T47D (cell line): ENCODE results near the gene PRR35.

Experiments used
- DNase-seq, 2 experiments: peaks; one replicate each; pipeline versions ENCODE4 v3.0.0 to v3.0.0-alpha.2; 2011 to 2012; ENCODE audit warnings: low read depth in 1 of 2, low spot score in 1 of 2
- JUND ChIP-seq: IDR thresholded peaks from 2 replicates; pipeline ENCODE4 v1.6.1; 2012; ENCODE audit warnings: low read depth
- in situ Hi-C: cut with HindIII; loops from 2 replicates; pipeline ENCODE4 v1.10.0; 2016; ENCODE audit warnings: low sequenced_read_pairs, low pct_unique_long_range_greater_than_20kb

PRR35 gene

DNA sequence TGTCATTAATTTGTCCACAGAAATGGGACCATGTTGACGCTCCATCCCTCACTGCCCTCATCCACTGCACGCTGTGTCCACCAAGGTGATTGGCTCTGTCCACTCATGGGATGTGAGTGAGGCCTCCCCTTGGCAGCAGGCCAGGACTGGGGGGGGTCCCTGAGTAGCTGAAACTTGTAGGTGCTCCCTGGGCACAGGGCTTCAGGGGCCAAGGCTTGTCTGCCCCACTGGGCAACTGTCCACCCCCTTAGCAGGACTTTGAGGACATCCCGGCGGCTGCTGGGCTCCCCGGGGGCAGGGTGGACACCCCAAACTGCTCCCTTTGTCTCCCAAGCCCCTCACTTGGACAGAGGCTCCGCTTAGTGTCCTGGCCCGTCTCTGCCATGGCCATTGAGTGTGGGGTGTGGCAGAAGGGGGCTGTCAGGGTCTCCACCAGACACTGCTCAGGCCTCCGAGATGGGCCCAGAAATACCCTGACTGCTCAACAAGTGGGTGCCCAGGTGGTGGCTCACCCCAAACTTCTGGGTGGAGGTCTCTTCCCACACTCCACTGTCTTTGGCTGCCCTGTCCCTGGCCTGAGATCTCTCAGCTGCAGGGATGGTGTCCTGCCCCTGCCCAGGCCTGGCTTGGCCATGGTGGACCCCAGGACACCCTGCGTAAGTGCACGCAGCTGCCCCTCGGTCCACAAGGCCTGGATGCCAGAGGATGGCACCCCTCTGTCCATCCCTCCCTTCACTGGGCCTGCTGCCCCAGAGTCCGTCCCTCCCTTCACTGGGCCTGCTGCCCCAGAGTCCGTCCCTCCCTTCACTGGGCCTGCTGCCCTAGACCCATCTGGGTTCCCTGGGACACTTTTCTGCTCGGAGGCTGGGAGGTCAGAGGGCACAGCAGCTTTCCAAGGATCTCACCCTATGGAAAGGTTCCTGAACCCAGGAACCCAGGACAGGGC, 26.7 kb downstream of the PRR35 start:
- in situ Hi-C loops, result no loop called here
- TF ChIP-seq JUND, result no peak
- DNase-seq, result no peak

DNA sequence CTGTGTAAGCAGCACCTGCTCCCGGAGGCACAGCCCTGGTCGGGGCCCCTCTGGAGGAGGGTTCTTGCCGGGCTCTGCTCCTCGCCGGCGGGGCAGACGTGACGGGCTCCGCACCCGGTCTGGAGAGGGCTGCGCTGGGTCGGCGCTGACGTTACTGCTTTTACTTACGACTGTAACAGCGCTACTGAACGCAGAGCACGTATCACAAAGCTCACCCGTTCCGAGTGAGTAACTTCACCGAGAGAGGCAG, 28.4 kb downstream of the PRR35 start:
- in situ Hi-C loops, result no loop called here
- DNase-seq, result no peak
- TF ChIP-seq JUND, result no peak

DNA sequence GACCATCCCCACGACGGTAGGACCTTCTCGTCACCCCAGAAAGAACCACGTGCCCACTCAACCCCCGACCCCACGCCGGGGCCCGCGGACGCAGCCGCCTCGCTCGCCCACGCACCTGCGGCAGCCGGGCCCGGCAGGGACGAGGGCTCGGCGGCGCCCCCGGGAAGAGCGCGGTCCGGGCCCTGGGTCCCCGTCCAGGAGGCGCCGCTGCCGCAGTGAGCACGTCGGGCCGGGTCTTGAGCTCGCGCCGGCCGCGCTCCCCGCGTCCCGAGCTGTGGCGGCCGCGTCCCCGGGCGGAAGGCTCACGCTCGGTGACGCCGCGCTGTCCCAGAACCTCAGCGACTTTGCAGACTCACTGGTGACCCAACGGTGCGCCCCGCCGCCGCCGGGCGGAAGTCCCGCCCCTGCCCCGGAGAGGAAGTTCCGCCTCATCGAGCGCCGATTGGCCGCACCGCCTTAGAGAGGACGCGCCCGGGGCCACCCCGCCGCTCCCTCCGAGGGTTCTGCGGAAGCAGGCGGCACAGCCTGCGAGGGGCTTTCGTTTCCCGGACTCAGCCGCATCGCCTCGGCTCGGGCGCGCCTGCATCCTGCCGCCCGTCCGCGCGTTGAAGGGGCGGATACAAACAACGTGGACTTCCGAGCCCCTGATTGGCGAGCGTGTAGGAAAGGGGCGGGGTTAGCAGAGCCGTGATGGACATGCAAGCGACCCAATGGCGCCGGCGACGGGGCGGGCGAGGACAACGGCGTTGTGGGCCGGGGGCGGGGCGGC, 28.9 kb downstream of the PRR35 start:
- TF ChIP-seq JUND, result no peak
- in situ Hi-C loops, result no loop called here
- DNase-seq, result peak; percentile 83 to 96

DNA sequence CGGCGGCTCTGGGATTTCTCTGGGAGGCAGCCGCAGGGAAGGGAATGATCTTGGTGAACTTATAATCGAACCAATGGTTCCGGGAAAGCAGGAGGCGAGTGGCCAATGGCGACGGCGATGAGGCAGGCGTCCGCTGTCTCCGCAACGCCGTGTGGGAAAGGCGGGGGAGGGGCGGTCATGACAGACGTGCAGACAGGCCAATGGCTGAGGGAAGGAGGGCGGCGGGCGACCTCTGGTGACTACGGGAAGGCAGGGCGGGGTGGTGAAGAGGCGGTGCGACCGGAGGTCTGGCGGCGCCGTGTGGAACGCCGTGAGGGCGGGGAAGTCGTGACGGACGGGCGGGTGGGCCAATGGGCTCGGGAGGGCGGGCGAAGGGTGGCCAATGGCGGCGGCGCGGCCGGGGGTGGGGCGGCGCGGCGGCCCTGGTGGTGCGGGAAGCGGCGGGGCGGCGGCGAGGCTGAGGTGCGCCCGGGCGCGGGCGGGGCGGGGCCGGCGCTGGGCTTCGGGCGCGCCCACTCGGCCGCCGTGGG, 29.5 kb downstream of the PRR35 start, which contains the start of gene RAB40C:
TSS of gene RAB40C (plus strand) at position 409 of the 530 bp plus-strand sequence. CDS start 226 bp downstream, outside the sequence.
- no peak for TF ChIP-seq JUND
- in situ Hi-C loops, result no loop called here
- peak; percentile 93 to 98 for DNase-seq

GRCh38 chr16:590188-590814, 30.1 kb downstream of the PRR35 start:
- in situ Hi-C loops, result no loop called here
- no peak for TF ChIP-seq JUND

DNA sequence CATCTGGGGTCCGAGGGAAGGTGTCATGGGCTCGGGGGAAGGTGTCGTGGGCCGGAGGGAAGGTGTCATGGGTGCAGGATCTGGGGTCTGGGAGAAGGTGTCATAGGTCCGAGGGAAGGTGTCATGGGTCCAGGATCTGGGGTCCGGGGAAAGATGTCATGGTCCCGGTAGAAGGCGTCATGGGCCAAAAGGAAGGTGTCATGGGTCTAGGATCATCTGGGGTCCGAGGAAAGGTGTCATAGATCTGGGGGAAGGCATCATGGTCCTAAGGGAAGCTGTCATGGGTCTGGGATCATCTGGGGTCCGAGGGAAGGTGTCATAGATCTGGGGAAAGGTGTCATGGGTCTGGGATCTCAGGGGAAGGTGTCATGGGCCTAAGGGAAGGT, 30.6 kb downstream of the PRR35 start:
- in situ Hi-C loops, result no loop called here
- no peak for DNase-seq
- no peak for TF ChIP-seq JUND

More at GRCh38 chr16:590188-590814, 30.1 kb downstream of the PRR35 start:
- no peak for DNase-seq

- DNase-seq, result no peak
- in situ Hi-C loops, result no loop called here
- TF ChIP-seq JUND, result no peak
Measured at GRCh38 chr16:591231-591630, 31.0 kb downstream of the PRR35 start.

GRCh38 chr16:591892-592517, 31.8 kb downstream of the PRR35 start:
- peak in 1 of 2 experiments; percentile 75 for DNase-seq
- no peak for TF ChIP-seq JUND
- in situ Hi-C loops, result no loop called here

- no peak for TF ChIP-seq JUND
- in situ Hi-C loops, result no loop called here
- DNase-seq, result no peak
Measured at GRCh38 chr16:592518-593306, 32.5 kb downstream of the PRR35 start.

- no peak; the same call in 1 of the 2 replicates for TF ChIP-seq JUND
- in situ Hi-C loops, result no loop called here
- DNase-seq, result peak; percentile 71 to 94
Measured at GRCh38 chr16:593406-593805, 33.2 kb downstream of the PRR35 start.

DNA sequence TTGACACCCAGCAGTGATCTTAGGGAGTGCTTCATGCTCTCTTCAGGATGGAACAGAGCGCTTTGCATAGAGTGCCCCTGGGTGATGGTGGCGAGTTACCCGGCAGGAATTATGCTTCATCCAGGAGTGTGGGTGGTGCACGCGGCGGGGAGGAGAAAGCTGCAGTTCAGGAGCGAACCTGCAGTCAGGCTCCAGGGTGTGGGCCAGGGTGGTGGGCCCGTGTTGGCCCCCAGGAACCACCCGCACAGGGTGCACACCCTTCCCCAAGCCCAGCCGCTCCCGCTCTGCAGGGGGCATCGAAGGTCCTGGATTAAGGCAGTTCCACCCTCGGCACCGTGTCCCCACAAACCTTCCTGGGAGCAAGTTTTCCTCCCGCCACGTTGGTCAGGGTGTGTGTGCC, 33.6 kb downstream of the PRR35 start:
- TF ChIP-seq JUND, result no peak
- in situ Hi-C loops, result no loop called here
- DNase-seq, result no peak

DNA sequence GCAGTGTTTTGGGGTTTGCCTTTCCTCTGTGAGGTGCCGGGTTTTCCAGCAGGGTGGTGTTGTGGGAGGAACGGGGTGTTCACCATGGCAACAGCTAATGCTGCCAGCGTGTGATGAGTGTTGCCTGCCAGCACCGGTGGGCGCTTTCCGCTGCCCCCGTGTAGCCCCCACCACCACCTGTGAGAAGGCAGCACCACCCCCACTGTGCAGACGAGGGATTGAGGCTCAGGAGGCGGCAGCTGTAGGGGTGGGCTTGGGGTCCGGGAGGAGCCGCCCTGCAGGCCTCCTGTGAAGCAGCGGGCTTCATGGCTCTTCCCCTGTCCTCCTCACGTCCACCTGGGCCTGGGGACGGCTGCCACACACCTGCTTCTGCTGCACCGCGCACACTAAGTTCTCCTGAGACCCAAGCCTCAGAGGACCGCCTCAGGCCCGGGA, 34.9 kb downstream of the PRR35 start:
- in situ Hi-C loops, result no loop called here
- no peak for DNase-seq
- TF ChIP-seq JUND, result no peak
